ENCODE results near the gene CST2.
"Not testable (repeated sequence)": the region's sequence is repeated elsewhere in the genome, so short reads cannot be mapped to it uniquely, and the experiment has no call there.

CST2 gene

GRCh38 chr20:23800865-23801264, 25.7 kb downstream of the CST2 start:
- no peak for DNase-seq

GRCh38 chr20:23799216-23799847, 27.2 kb downstream of the CST2 start:
- DNase-seq: not testable (repeated sequence)

- DNase-seq: no peak
Measured at GRCh38 chr20:23795526-23795925, 31.0 kb downstream of the CST2 start.

- DNase-seq: no peak
Measured at GRCh38 chr20:23794841-23795240, 31.7 kb downstream of the CST2 start.

GRCh38 chr20:23794065-23794464, 32.5 kb downstream of the CST2 start:
- no peak for DNase-seq

- DNase-seq: no peak
Measured at GRCh38 chr20:23783447-23783846, 43.1 kb downstream of the CST2 start.

- DNase-seq: no peak
Measured at GRCh38 chr20:23782366-23782983, 44.1 kb downstream of the CST2 start.

GRCh38 chr20:23778676-23779075, 47.9 kb downstream of the CST2 start:
- DNase-seq: not testable (repeated sequence)

GRCh38 chr20:23777380-23777779, 49.1 kb downstream of the CST2 start:
- not testable (repeated sequence) for DNase-seq

GRCh38 chr20:23776067-23776771, 50.3 kb downstream of the CST2 start:
- DNase-seq: no peak

GRCh38 chr20:23774081-23774480, 52.4 kb downstream of the CST2 start:
- no peak for DNase-seq

Data from SHP77 treated with DMSO at 0.1 percent for 48 hours (cell line).